Heart left ventricle (tissue), 16 donors: ENCODE data around the gene ABCB7. TPM values are rescaled to one million over a fixed set of nuclear protein-coding genes. Genes with fewer than 3 reads are reported as not detected.
"Not testable (repeated sequence)": the region's sequence is repeated elsewhere in the genome, so short reads cannot be mapped to it uniquely, and the experiment has no call there.

ENCODE experiments used
- ATAC-seq, 4 donors: fragments of 200-7000 bp; cut with Tn5 transposase; one replicate each; pipeline ENCODE4 v1.9.1; 2020 to 2022; ENCODE audit warnings: moderate library complexity in 4 of 4, mild to moderate bottlenecking in 3 of 4, moderate number of reproducible peaks in 1 of 4
- DNase-seq, 5 donors: peaks; one replicate each; pipeline ENCODE4 v3.0.0-alpha.2; 2020
- H3K27ac ChIP-seq, 12 donors: fragments of 200-600 bp; sonication (generic) in 4 of 12; one replicate each; pipeline versions ENCODE4 v1.5.0 to v1.8.0; 2016 to 2022; ENCODE audit warnings: mild to moderate bottlenecking in 2 of 12
- H3K27me3 ChIP-seq, 9 donors: fragments of 200-600 bp; sonication (generic) in 2 of 9; one replicate each; pipeline versions ENCODE4 v1.5.1 to v1.8.0; 2016 to 2022; ENCODE audit warnings: mild to moderate bottlenecking in 3 of 9
- H3K36me3 ChIP-seq, 9 donors: fragments of 200-600 bp; sonication (generic) in 2 of 9; one replicate each; pipeline versions ENCODE4 v1.5.0 to v1.8.0; 2018 to 2022; ENCODE audit warnings: mild to moderate bottlenecking in 2 of 9
- H3K4me1 ChIP-seq, 12 donors: fragments of 200-600 bp; sonication (generic) in 4 of 12; one replicate each; pipeline versions ENCODE4 v1.5.0 to v1.8.0; 2016 to 2022; ENCODE audit warnings: mild to moderate bottlenecking in 3 of 12
- H3K4me3 ChIP-seq, 12 donors: fragments of 200-600 bp; sonication (generic) in 4 of 12; one replicate each; pipeline versions ENCODE4 v1.5.0 to v1.8.0; 2017 to 2022; ENCODE audit warnings: mild to moderate bottlenecking in 9 of 12, moderate library complexity in 4 of 12
- H3K9me3 ChIP-seq, 12 donors: fragments of 200-600 bp; sonication (generic) in 4 of 12; one replicate each; pipeline versions ENCODE4 v1.5.0 to v1.8.0; 2016 to 2022; ENCODE audit warnings: mild to moderate bottlenecking in 1 of 12
- CTCF ChIP-seq, 12 donors: fragments of 200-600 bp; sonication (generic) in 4 of 12; IDR thresholded peaks; one replicate each; pipeline versions ENCODE4 v1.5.0 to v1.8.0; 2018 to 2022; ENCODE audit warnings: antibody characterized with exemption in 12 of 12, mild to moderate bottlenecking in 5 of 12
- POLR2A ChIP-seq, 2 donors: fragments of 450-650 bp; IDR thresholded peaks; one replicate each; pipeline ENCODE4 v1.6.1; 2017; ENCODE audit warnings: antibody characterized with exemption in 2 of 2, mild to moderate bottlenecking in 2 of 2, moderate library complexity in 2 of 2
- WGBS, 4 donors: extraction: QIAGEN DNeasy Blood & Tissue Kit in 2 of 4; methylation state at CpG; one replicate each; pipeline versions ENCODE4 v1.1.5 to v1.1.7; 2013 to 2018; 5-methylcytosine and 5-hydroxymethylcytosine counted together
- intact Hi-C, 10 donors: fragments of 100-400 bp; cut with DNase I; formaldehyde crosslinking; loops; one replicate each; pipeline versions ENCODE4 v1.11.1 to v1.14.2; 2022
- long read RNA-seq, 3 donors: library from polyadenylated mRNA; unstranded; transcript quantifications; one replicate each; pipeline ENCODE4 v2.0.0, GENCODE V29; 2020 to 2021
- polyA plus RNA-seq, 2 donors: library from polyadenylated mRNA; stranded (reverse); fragments of 200-250 nt; gene quantifications; one replicate each; pipeline ENCODE4 v1.2.3, GENCODE V29; 2013
- total RNA-seq, 9 donors: library from RNA; depleted of rRNA in 2 of 9; stranded (reverse); fragments of >200 nt in 2 of 9; fragmentation: NEBNext Ultra II Directional in 3 of 9; extraction: Animal tissue kit (Norgen Biotek cat#: 25700) in 3 of 9; gene quantifications; one replicate each; pipeline versions ENCODE4 v1.1.0 to v1.2.4, GENCODE V29; 2016 to 2023
- donor health status: ischemic (EF 13 %, LVEDD 7.1; RV severe dilation, severe dysfunction).
- donor health status: healthy with polysubstance abuse.
- donor health status: DM: no; HTN: yes; CAD: no.
- donor health status: DM: no; HTN: no; CAD: no.
- donor health status: ischemic (EF 25% LVEDD 6.9; RV normal size, moderate dysfunction).
- donor health status: ischemic (EF 25% LVEDD 5.7; RV mildly dilated, moderate dysfunction).
- donor health status: healthy.
- donor health status: DM: yes; HTN: yes; CAD: no.
- donor health status: ischemic (EF 35%, LVEDD 5.7; RV mildly dilated, moderate dysfunction).
- donor health status: nonischemic (EF 11% LVEDD 7.7; RV severe dilation, severe dysfunction).
- donor health status: DM: yes; HTN: yes; CAD: no.
- donor health status: PGD.
- donor health status: ischemic (EF 29% LVEDD 5.4; RV normal size, mild dysfunction).
- donor health status: nonischemic (EF 23%, LVEDD 6.1; RV moderate dilation, normal function).

ABCB7 gene
- 10 to 100 TPM; 29.3 to 58.5 (median 36.9) TPM for total RNA-seq
- polyA plus RNA-seq = 10 to 100 TPM; 14.4 to 24.7 TPM
- long read RNA-seq, donor 1, full-length matches to known transcripts = 44 of 54 reads
- long read RNA-seq, donor 1, partial matches to known transcripts = 5 of 54 reads
- long read RNA-seq, donor 1, other reads (novel, unspliced or antisense) = 5 of 54 reads
- long read RNA-seq, donor 2, full-length matches to known transcripts = 132 of 155 reads
- long read RNA-seq, donor 2, partial matches to known transcripts = 9 of 155 reads
- long read RNA-seq, donor 2, other reads (novel, unspliced or antisense) = 14 of 155 reads
- long read RNA-seq, donor 3, full-length matches to known transcripts = 30 of 35 reads
- long read RNA-seq, donor 3, partial matches to known transcripts = 0 of 35 reads
- long read RNA-seq, donor 3, other reads (novel, unspliced or antisense) = 5 of 35 reads

GRCh38 chrX:75155827-75156525 is at the start of gene ABCB7:
ABCB7 (minus strand) TSS chrX:75156283; CDS start chrX:75156272, 11 bp downstream.
- DNase-seq (peak in 4 of 5 donors; percentile 48 to 76 (median 51)), ATAC-seq (peak; percentile 92 to 96 (median 94))
- peak within 1 kb of the TSS; percentile 13 to 85 (median 67) for H3K4me3 ChIP-seq
- TF ChIP-seq CTCF (IDR thresholded peaks at IDR 0.05) = peak in 5 of 12 donors; percentile 4 to 44 (median 33)
- TF ChIP-seq POLR2A (IDR thresholded peaks at IDR 0.05) = peak in 1 of 2 donors; percentile 19
- H3K9me3 ChIP-seq = no peaks in the 10 kb centered on the region
- peaks cover 0 to 20% (median 5%) of the 10 kb centered on the region in 12 donors for H3K4me1 ChIP-seq
- peaks cover 0 to 2% (median 0%) of the 10 kb centered on the region in 9 donors for H3K36me3 ChIP-seq
- intact Hi-C loops = loop anchor here in 5 of 10 donors (2.0 to 10.0 kb wide), 4 partner anchors 116 to 366 kb away; partner anchors contain the start of genes UPRT (in 4 of the 5) and ZDHHC15 (in 1 of the 5)
- WGBS, 4 donors = 0 to 40% (median 20%) methylated on average over 35 of the region's 35 CpGs
- H3K27me3 ChIP-seq = no peaks in the 10 kb centered on the region
- H3K27ac ChIP-seq = peak within 1 kb of the TSS; percentile 26 to 90 (median 80)

GRCh38 chrX:75188415-75189206 is 32.5 kb upstream of the ABCB7 start:
- H3K27me3 ChIP-seq, H3K4me1 ChIP-seq, intact Hi-C loops, ATAC-seq, H3K9me3 ChIP-seq, H3K27ac ChIP-seq, H3K36me3 ChIP-seq, H3K4me3 ChIP-seq, DNase-seq: not testable (repeated sequence)
- 84 to 94% (median 89%) methylated on average over 27 of the region's 27 CpGs for WGBS, 4 donors

GRCh38 chrX:75181721-75182120 is 25.6 kb upstream of the ABCB7 start:
- TF ChIP-seq CTCF (IDR thresholded peaks at IDR 0.05) = no peak
- no peak for TF ChIP-seq POLR2A (IDR thresholded peaks at IDR 0.05)

GRCh38 chrX:75179536-75180293 is 23.6 kb upstream of the ABCB7 start:
- ATAC-seq, H3K4me3 ChIP-seq, intact Hi-C loops, DNase-seq, H3K36me3 ChIP-seq, H3K27ac ChIP-seq, H3K4me1 ChIP-seq, H3K9me3 ChIP-seq, H3K27me3 ChIP-seq: not testable (repeated sequence)
- WGBS, 4 donors = 60 to 85% (median 79%) methylated on average over 4 to 14 of the region's 25 CpGs

More at GRCh38 chrX:75181721-75182120, 25.6 kb upstream of the ABCB7 start:
- Histone ChIP-seq H3K4me3 (no peak overlapping the region), H3K36me3 (no peaks in the 10 kb centered on the region), H3K4me1 (no peaks in the 10 kb centered on the region), H3K9me3 (no peaks in the 10 kb centered on the region), H3K27me3 (no peaks in the 10 kb centered on the region), H3K27ac (no peak overlapping the region)
- ATAC-seq (no peak), DNase-seq (no peak)
- intact Hi-C loops = no loop called here

- DNase-seq, H3K36me3 ChIP-seq, H3K4me1 ChIP-seq, intact Hi-C loops, H3K27me3 ChIP-seq, H3K4me3 ChIP-seq, H3K27ac ChIP-seq, ATAC-seq, H3K9me3 ChIP-seq: not testable (repeated sequence)
- WGBS, 4 donors = 84 to 93% (median 88%) methylated on average over 15 to 16 of the region's 16 CpGs
Measured at GRCh38 chrX:75172257-75172890, 16.3 kb upstream of the ABCB7 start.
